ENCODE measurements around the gene SS18L1.
"Not testable (repeated sequence)": the region's sequence is repeated elsewhere in the genome, so short reads cannot be mapped to it uniquely, and the experiment has no call there.

Gene SS18L1

DNA sequence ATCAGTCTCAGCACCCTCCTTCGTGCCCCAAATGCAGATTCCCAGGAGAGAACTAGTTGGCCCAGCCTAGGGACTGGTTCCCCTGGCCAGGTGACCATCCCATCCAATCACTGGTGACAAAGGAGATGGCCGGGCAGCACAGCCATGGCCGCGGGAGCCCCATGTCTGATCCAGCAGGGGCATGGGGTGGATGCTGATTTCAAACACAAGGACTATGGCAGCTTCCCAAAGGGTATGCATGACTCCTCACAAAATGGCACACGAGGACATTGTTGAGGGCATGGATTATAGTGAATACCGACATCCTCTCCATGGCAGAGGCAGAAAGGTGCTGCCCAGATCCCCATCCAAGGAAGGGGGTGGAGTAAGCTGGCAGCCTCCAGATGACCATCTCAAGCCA, 31.2 kb upstream of the SS18L1 start:
- no peaks in the 10 kb centered on the region for H3K36me3 ChIP-seq (ENCODE audit: control insufficient read depth, insufficient read depth, low read length)
- no peak overlapping the region for H3K4me3 ChIP-seq (replicated peaks; ENCODE audit: low read depth, low read length)
- H3K27me3 ChIP-seq (replicated peaks; ENCODE audit: control insufficient read depth, insufficient read depth, low read length), result no peaks in the 10 kb centered on the region
- DNase-seq (ENCODE audit: extremely low read depth, insufficient read length), result no peak
- TF ChIP-seq, protein P1, sequence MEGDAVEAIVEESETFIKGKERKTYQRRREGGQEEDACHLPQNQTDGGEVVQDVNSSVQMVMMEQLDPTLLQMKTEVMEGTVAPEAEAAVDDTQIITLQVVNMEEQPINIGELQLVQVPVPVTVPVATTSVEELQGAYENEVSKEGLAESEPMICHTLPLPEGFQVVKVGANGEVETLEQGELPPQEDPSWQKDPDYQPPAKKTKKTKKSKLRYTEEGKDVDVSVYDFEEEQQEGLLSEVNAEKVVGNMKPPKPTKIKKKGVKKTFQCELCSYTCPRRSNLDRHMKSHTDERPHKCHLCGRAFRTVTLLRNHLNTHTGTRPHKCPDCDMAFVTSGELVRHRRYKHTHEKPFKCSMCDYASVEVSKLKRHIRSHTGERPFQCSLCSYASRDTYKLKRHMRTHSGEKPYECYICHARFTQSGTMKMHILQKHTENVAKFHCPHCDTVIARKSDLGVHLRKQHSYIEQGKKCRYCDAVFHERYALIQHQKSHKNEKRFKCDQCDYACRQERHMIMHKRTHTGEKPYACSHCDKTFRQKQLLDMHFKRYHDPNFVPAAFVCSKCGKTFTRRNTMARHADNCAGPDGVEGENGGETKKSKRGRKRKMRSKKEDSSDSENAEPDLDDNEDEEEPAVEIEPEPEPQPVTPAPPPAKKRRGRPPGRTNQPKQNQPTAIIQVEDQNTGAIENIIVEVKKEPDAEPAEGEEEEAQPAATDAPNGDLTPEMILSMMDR (IDR thresholded peaks at IDR 0.05; ENCODE audit: insufficient read depth, low read length, poor library complexity, severe bottlenecking), result no peak

DNA sequence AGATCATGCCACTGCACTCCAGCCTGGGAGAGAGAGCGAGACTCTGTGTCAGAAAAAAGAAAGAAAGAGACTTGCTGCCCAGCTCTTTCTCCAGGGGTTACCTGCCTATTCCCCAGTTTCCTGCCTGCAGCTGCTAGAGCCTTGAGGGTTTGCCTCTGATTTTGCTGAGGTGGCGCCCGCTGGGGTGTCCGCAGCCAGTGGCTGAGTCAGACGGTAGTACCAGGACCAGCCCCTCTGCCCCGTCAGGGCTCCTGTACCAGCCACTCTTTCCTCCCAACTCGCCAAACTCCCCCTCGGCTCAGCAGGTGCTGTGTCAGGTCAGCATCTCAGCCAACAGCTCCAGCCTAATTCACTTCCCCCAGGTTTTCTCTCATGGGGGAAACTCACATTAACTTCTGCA, 28.7 kb upstream of the SS18L1 start:
- TF ChIP-seq, protein P1 (IDR thresholded peaks at IDR 0.05; ENCODE audit: insufficient read depth, low read length, poor library complexity, severe bottlenecking), result no peak
- no peak overlapping the region for H3K4me3 ChIP-seq (replicated peaks; ENCODE audit: low read depth, low read length)
- H3K27me3 ChIP-seq (replicated peaks; ENCODE audit: control insufficient read depth, insufficient read depth, low read length), result no peaks in the 10 kb centered on the region
- H3K36me3 ChIP-seq (ENCODE audit: control insufficient read depth, insufficient read depth, low read length), result no peaks in the 10 kb centered on the region
- no peak for DNase-seq (ENCODE audit: extremely low read depth, insufficient read length)

DNA sequence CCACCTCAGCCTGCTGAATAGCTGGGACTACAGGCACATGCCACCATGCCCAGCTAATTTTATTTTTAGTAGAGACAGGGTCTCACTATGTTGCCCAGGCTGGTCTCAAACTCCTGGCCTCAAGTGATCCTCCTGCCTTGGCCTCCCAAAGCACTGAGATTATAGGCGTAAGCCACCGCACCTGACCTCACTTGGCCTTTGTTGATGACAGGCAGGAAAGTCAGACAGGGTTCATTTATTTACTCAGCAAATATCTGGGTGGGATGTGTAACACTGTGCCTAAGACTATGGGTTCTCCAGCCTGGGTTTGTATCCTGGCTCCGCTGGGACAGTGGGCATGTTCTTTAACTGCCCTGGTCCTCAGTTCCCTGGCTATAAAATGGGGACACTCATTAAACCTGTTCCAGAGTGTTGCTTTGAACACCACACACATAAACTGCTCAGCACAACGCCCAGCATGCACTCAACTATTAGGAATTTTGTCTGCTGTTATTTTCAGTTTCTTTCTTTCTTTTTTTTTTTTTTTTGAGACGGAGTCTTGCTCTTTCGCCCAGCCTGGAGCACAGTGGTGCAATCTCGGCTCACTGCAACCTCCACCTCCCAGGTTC, 27.7 kb upstream of the SS18L1 start:
- DNase-seq (ENCODE audit: extremely low read depth, insufficient read length); H3K36me3 ChIP-seq (ENCODE audit: control insufficient read depth, insufficient read depth, low read length); H3K4me3 ChIP-seq (replicated peaks; ENCODE audit: low read depth, low read length); H3K27me3 ChIP-seq (replicated peaks; ENCODE audit: control insufficient read depth, insufficient read depth, low read length): not testable (repeated sequence)

DNA sequence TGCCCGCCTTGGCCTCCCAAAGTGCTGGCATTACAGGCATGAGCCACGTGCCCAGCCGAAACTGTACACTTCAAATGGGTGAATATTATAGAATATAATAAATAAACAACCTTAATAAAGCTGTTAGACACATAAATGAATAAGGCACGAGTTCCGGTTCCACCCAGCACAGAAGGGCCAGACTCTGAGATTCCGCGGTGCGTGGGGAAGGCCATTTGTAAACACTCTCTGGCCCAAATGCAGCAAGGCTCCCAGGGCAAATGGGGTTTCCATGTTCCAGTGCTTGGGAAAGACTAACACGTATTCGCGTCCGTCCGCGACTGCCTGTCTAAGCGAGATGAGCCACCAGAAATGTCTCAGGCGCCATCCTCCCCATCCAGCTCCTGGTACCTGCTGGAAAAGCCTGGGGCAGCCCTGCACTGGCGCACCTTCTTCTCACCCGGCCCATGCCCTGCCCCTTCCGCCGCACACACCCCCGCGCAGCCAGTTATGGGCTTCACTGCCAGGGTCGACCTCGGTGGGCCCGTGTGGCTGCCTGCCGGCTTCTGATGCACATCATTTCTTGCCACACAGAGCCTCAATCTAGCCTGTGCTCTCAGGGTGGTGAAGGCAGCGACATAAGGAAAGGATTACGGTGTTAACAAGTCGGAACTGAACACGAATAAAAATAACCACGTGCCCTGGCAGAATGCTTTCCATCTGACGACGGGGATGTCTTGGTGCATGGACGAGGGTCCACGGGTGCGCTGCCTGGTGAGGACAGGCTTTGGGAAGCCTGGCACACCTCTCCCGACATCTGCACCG, 26.8 kb upstream of the SS18L1 start:
- DNase-seq (ENCODE audit: extremely low read depth, insufficient read length), result no peak

DNA sequence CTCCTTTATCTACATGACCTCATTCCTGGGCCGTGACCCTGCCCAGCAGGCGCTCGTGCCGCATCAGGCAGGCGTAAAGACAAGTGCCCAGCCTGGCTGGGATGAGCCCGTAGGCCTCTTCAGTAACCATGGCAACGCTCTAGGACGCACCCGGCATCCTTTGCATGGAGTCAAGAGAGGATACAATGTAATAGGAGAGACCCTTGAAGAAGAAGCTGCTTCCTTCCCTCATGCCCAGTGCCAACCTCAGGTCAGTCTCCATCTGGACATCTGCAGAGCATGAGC, 26.3 kb upstream of the SS18L1 start:
- no peaks in the 10 kb centered on the region for H3K36me3 ChIP-seq (ENCODE audit: control insufficient read depth, insufficient read depth, low read length)
- no peaks in the 10 kb centered on the region for H3K27me3 ChIP-seq (replicated peaks; ENCODE audit: control insufficient read depth, insufficient read depth, low read length)
- no peak for DNase-seq (ENCODE audit: extremely low read depth, insufficient read length)
- TF ChIP-seq, protein P1 (IDR thresholded peaks at IDR 0.05; ENCODE audit: insufficient read depth, low read length, poor library complexity, severe bottlenecking), result no peak
- H3K4me3 ChIP-seq (replicated peaks; ENCODE audit: low read depth, low read length), result no peak overlapping the region

More for the DNA sequence above, 26.8 kb upstream of the SS18L1 start:
- TF ChIP-seq, protein P1 (IDR thresholded peaks at IDR 0.05; ENCODE audit: insufficient read depth, low read length, poor library complexity, severe bottlenecking), result no peak
- Histone ChIP-seq H3K36me3 (ENCODE audit: control insufficient read depth, insufficient read depth, low read length) (no peaks in the 10 kb centered on the region), H3K4me3 (replicated peaks; ENCODE audit: low read depth, low read length) (no peak overlapping the region), H3K27me3 (replicated peaks; ENCODE audit: control insufficient read depth, insufficient read depth, low read length) (no peaks in the 10 kb centered on the region)

DNA sequence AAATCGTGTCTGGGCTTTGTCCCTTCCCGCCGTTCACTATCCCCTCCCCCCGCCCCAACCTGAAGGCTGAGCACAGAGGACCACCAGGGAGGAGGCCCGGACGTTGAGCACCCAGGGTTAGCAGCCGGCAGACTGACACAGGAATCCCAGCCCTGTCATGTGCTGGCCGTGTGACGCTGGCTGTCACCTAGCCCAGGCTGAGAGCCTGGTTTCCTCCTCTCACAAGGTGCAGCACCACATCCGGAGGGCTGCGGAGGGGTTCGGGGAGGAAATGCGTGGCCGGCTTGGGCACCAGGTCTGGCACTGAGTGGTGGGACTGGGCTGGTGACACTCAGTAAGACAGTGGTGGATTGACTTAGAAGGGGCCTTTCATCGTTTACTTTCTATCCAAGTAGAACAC, 25.9 kb upstream of the SS18L1 start:
- TF ChIP-seq, protein P1 (IDR thresholded peaks at IDR 0.05; ENCODE audit: insufficient read depth, low read length, poor library complexity, severe bottlenecking), result no peak
- no peak for DNase-seq (ENCODE audit: extremely low read depth, insufficient read length)
- no peak overlapping the region for H3K4me3 ChIP-seq (replicated peaks; ENCODE audit: low read depth, low read length)
- no peaks in the 10 kb centered on the region for H3K36me3 ChIP-seq (ENCODE audit: control insufficient read depth, insufficient read depth, low read length)
- no peaks in the 10 kb centered on the region for H3K27me3 ChIP-seq (replicated peaks; ENCODE audit: control insufficient read depth, insufficient read depth, low read length)
